Tibial nerve (tissue), 4 donors: ENCODE data around the gene GNAQ.

ENCODE experiments used
- CTCF ChIP-seq, 5 experiments: fragments of 200-600 bp in 3 of 5; fragments of 450-650 bp in 2 of 5; sonication (generic) in 3 of 5; IDR thresholded peaks; one replicate each; pipeline ENCODE4 v1.5.1; 2016 to 2019; ENCODE audit warnings: antibody characterized with exemption in 5 of 5, mild to moderate bottlenecking in 3 of 5, moderate library complexity in 2 of 5
- EP300 ChIP-seq, 2 donors: sonication (generic); formaldehyde crosslinking; IDR thresholded peaks; one replicate each; pipeline ENCODE4 v1.6.1; 2017; ENCODE audit warnings: antibody characterized with exemption in 2 of 2, mild to moderate bottlenecking in 1 of 2
- POLR2A ChIP-seq, 2 donors: fragments of 450-650 bp; IDR thresholded peaks; one replicate each; pipeline ENCODE4 v1.6.1; 2017; ENCODE audit warnings: antibody characterized with exemption in 2 of 2, mild to moderate bottlenecking in 2 of 2, moderate library complexity in 2 of 2

GRCh38 chr9:77832639-77833038 lies 199.0 kb downstream of the GNAQ start:
- TF ChIP-seq EP300 (IDR thresholded peaks at IDR 0.05), result no peak
- TF ChIP-seq CTCF (IDR thresholded peaks at IDR 0.05), result no peak
- no peak for TF ChIP-seq POLR2A (IDR thresholded peaks at IDR 0.05)
